ENCODE results near the gene MRPL34. TPM values are rescaled to one million over a fixed set of nuclear protein-coding genes. Genes with fewer than 3 reads are reported as not detected.

MRPL34 gene
- total and polyA plus RNA-seq, 9 of the 15 experiments (the other 6 are each of a cell fraction or from before 2014, with no cell fraction given): 11.5 to 256 (median 72.5) TPM

DNA sequence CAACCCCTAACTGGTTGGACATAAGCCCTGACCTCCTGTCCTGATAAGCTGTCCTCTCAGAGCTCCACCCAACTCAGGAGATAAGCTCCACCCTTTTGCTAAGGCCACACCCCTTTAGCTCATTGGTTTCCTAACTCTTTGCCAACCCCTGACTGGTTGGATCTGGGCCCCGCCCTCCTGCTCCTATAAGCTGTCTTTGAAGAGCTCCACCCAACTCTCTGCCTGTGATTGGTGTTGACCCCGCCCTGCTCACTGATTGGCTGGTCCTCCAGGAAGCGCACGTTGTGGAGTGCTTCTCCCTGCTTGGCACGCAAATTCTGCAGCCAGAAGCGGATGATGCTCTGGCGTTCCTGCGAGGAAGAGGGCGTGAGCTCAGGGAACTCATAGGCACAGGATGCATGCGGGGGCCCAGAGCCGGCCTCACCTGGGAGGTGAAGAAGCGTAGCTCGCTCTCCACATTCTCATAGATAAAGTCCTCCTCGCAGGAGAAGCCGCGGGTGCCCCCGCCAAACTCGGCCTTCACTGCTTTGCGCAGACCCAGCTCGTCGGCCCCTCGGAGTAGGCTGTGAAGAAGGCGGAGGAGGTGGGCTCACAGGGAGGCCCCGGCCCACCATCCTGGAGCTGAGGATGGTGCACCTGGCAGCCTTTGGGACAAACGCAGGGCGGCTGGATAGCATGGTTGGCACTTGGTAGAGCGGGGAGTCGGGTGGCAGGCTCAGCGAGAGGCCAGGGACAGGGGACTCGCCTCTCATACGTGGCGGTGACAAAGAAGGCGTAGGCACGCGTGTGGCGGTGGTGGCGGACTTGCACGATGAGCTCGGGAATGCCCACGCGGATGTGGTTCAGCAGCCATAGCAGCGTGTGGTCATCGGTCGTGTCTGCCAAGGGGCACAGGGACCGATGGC is 27.3 kb downstream of the MRPL34 start (continued):
- no peak; the same call in 1 of the 2 replicates for TF ChIP-seq L3MBTL2 (IDR thresholded peaks at IDR 0.05)
- peak; percentile 27 for TF ChIP-seq MEIS2 (IDR thresholded peaks at IDR 0.05; ENCODE audit: partially characterized antibody)
- TF ChIP-seq LCOR (CRISPR knock-in tag; IDR thresholded peaks at IDR 0.05): peak; percentile 13; the same call in 1 of the 2 replicates
- TF ChIP-seq POLR2AphosphoS5 (IDR thresholded peaks at IDR 0.05; ENCODE audit: control insufficient read depth, insufficient read depth, low read depth, low read length): no peak
- TF ChIP-seq BCL6 (CRISPR knock-in tag; IDR thresholded peaks at IDR 0.05): no peak
- TF ChIP-seq CBX5 (IDR thresholded peaks at IDR 0.05; ENCODE audit: borderline replicate concordance, low read depth): peak; percentile 25; the same call in 1 of the 2 replicates
- TF ChIP-seq ATF1 (CRISPR knock-in tag; IDR thresholded peaks at IDR 0.05): no peak
- 0 out of 2 replicates have a peak, but pooled peaks have one; percentile 54 for TF ChIP-seq ATF1 (tag; IDR thresholded peaks at IDR 0.05)
- TF ChIP-seq ZNF445 (CRISPR knock-in tag; IDR thresholded peaks at IDR 0.05; ENCODE audit: low read depth): no peak
- TF ChIP-seq, protein P1, sequence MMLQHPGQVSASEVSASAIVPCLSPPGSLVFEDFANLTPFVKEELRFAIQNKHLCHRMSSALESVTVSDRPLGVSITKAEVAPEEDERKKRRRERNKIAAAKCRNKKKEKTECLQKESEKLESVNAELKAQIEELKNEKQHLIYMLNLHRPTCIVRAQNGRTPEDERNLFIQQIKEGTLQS (IDR thresholded peaks at IDR 0.05): no peak
- TF ChIP-seq, protein P1 (CRISPR knock-in tag; conservative IDR thresholded peaks at IDR 0.05): 0 out of 2 replicates have a peak, but pooled peaks have one; percentile 31
- TF ChIP-seq, protein P2, sequence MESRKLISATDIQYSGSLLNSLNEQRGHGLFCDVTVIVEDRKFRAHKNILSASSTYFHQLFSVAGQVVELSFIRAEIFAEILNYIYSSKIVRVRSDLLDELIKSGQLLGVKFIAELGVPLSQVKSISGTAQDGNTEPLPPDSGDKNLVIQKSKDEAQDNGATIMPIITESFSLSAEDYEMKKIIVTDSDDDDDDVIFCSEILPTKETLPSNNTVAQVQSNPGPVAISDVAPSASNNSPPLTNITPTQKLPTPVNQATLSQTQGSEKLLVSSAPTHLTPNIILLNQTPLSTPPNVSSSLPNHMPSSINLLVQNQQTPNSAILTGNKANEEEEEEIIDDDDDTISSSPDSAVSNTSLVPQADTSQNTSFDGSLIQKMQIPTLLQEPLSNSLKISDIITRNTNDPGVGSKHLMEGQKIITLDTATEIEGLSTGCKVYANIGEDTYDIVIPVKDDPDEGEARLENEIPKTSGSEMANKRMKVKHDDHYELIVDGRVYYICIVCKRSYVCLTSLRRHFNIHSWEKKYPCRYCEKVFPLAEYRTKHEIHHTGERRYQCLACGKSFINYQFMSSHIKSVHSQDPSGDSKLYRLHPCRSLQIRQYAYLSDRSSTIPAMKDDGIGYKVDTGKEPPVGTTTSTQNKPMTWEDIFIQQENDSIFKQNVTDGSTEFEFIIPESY (CRISPR knock-in tag; IDR thresholded peaks at IDR 0.05): peak; percentile 96
- TF ChIP-seq, protein P3, sequence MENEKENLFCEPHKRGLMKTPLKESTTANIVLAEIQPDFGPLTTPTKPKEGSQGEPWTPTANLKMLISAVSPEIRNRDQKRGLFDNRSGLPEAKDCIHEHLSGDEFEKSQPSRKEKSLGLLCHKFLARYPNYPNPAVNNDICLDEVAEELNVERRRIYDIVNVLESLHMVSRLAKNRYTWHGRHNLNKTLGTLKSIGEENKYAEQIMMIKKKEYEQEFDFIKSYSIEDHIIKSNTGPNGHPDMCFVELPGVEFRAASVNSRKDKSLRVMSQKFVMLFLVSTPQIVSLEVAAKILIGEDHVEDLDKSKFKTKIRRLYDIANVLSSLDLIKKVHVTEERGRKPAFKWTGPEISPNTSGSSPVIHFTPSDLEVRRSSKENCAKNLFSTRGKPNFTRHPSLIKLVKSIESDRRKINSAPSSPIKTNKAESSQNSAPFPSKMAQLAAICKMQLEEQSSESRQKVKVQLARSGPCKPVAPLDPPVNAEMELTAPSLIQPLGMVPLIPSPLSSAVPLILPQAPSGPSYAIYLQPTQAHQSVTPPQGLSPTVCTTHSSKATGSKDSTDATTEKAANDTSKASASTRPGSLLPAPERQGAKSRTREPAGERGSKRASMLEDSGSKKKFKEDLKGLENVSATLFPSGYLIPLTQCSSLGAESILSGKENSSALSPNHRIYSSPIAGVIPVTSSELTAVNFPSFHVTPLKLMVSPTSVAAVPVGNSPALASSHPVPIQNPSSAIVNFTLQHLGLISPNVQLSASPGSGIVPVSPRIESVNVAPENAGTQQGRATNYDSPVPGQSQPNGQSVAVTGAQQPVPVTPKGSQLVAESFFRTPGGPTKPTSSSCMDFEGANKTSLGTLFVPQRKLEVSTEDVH (IDR thresholded peaks at IDR 0.05; ENCODE audit: low read depth, partially characterized antibody): no peak
- TF ChIP-seq ZNF311 (CRISPR knock-in tag; IDR thresholded peaks at IDR 0.05): no peak
- TF ChIP-seq FUS (optimal IDR thresholded peaks at IDR 0.05; ENCODE audit: low read depth, low read length): no peak
- no peak for TF ChIP-seq JUNB (CRISPR knock-in tag; conservative IDR thresholded peaks at IDR 0.05)
- no peak for TF ChIP-seq RBM34 (IDR thresholded peaks at IDR 0.05; ENCODE audit: borderline replicate concordance, insufficient read depth, low read length)
- TF ChIP-seq, protein P4, sequence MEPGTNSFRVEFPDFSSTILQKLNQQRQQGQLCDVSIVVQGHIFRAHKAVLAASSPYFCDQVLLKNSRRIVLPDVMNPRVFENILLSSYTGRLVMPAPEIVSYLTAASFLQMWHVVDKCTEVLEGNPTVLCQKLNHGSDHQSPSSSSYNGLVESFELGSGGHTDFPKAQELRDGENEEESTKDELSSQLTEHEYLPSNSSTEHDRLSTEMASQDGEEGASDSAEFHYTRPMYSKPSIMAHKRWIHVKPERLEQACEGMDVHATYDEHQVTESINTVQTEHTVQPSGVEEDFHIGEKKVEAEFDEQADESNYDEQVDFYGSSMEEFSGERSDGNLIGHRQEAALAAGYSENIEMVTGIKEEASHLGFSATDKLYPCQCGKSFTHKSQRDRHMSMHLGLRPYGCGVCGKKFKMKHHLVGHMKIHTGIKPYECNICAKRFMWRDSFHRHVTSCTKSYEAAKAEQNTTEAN (CRISPR knock-in tag; IDR thresholded peaks at IDR 0.05): no peak
- 0 out of 4 replicates have a peak, but pooled peaks of 1 of the 2 experiments have one; percentile 49 for TF ChIP-seq FOXK2 (conservative IDR thresholded peaks at IDR 0.05 in 1 of 2, IDR thresholded peaks at IDR 0.05 in 1 of 2; ENCODE audit: low read depth in 2 of 2)
- TF ChIP-seq NEUROD1 (IDR thresholded peaks at IDR 0.05; ENCODE audit: borderline replicate concordance, low read depth, low read length, partially characterized antibody): peak; percentile 88
- no peak for TF ChIP-seq TFAM (CRISPR knock-in tag; conservative IDR thresholded peaks at IDR 0.05)

Data from K562 (cell line).